Esophagus muscularis mucosa (tissue), 3 donors: ENCODE results near the gene QSER1.

Source experiments
- CTCF ChIP-seq, 3 experiments: fragments of 200-600 bp in 2 of 3; fragments of 450-650 bp in 1 of 3; sonication (generic) in 2 of 3; IDR thresholded peaks; one replicate each; pipeline ENCODE4 v1.5.1; 2017 to 2019; ENCODE audit warnings: antibody characterized with exemption in 3 of 3, mild to moderate bottlenecking in 2 of 3, moderate library complexity in 1 of 3
- POLR2AphosphoS5 ChIP-seq, 2 donors: sonication (generic); formaldehyde crosslinking; IDR thresholded peaks; one replicate each; pipeline ENCODE4 v1.6.1; 2017; ENCODE audit warnings: antibody characterized with exemption in 2 of 2

- TF ChIP-seq CTCF (IDR thresholded peaks at IDR 0.05): no peak
- TF ChIP-seq POLR2AphosphoS5 (IDR thresholded peaks at IDR 0.05): no peak
Observed at GRCh38 chr11:32864555-32864954, 28.1 kb upstream of the QSER1 start.
